Muscle of back (tissue), 13 donors: ENCODE measurements around the gene CCDC112. TPM values are rescaled to one million over a fixed set of nuclear protein-coding genes. Genes with fewer than 3 reads are reported as not detected.
"Not testable (repeated sequence)": the region's sequence is repeated elsewhere in the genome, so short reads cannot be mapped to it uniquely, and the experiment has no call there.

Experiments used
- DNase-seq, 3 donors: peaks; one replicate each; pipeline versions ENCODE4 v3.0.0 to v3.0.0-alpha.2; 2013
- long read RNA-seq, 9 donors: transcript quantifications; one replicate each; lab custom pipeline, GENCODE V29; 2026
- polyA plus RNA-seq, 10 donors: library from polyadenylated mRNA; unstranded; fragments of 120-200 nt; gene quantifications; one replicate each; pipeline ENCODE4 v1.2.1, GENCODE V29; 2013; ENCODE audit not compliant: insufficient read length in 10 of 10

Gene CCDC112, protein sequence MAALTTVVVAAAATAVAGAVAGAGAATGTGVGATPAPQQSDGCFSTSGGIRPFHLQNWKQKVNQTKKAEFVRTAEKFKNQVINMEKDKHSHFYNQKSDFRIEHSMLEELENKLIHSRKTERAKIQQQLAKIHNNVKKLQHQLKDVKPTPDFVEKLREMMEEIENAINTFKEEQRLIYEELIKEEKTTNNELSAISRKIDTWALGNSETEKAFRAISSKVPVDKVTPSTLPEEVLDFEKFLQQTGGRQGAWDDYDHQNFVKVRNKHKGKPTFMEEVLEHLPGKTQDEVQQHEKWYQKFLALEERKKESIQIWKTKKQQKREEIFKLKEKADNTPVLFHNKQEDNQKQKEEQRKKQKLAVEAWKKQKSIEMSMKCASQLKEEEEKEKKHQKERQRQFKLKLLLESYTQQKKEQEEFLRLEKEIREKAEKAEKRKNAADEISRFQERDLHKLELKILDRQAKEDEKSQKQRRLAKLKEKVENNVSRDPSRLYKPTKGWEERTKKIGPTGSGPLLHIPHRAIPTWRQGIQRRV
- polyA plus RNA-seq, result 10 to 100 TPM in 5 of 10 donors, 1 to 10 TPM in 5; 6.6 to 12.4 (median 9.7) TPM
- long read RNA-seq, donor 1, partial matches to known transcripts, result 0 of 3 reads
- long read RNA-seq, donor 1, other reads (novel, unspliced or antisense), result 0 of 3 reads
- long read RNA-seq, donor 2, partial matches to known transcripts, result 0 of 2 reads
- long read RNA-seq, donor 2, other reads (novel, unspliced or antisense), result 0 of 2 reads
- long read RNA-seq, donor 3, result 0 reads
- long read RNA-seq, donor 4, partial matches to known transcripts, result 0 of 1 reads
- long read RNA-seq, donor 4, other reads (novel, unspliced or antisense), result 0 of 1 reads
- long read RNA-seq, donor 5, partial matches to known transcripts, result 0 of 1 reads
- long read RNA-seq, donor 5, other reads (novel, unspliced or antisense), result 0 of 1 reads
- long read RNA-seq, donor 6, partial matches to known transcripts, result 0 of 2 reads
- long read RNA-seq, donor 6, other reads (novel, unspliced or antisense), result 0 of 2 reads
- long read RNA-seq, donor 7, result 0 reads
- long read RNA-seq, donor 8, result 0 reads
- long read RNA-seq, donor 9, partial matches to known transcripts, result 0 of 1 reads
- long read RNA-seq, donor 9, other reads (novel, unspliced or antisense), result 0 of 1 reads

- DNase-seq, result peak; percentile 44 to 80 (median 49)
Observed at GRCh38 chr5:115296124-115297022, at the start of gene CCDC112. Gene CCDC112, minus strand, starts transcription at chr5:115296654. Its CDS starts 111 bp downstream, at chr5:115296543.

- no peak for DNase-seq
Observed at GRCh38 chr5:115345344-115345743, 48.9 kb upstream of the CCDC112 start.

GRCh38 chr5:115343855-115344254, 47.4 kb upstream of the CCDC112 start:
- no peak for DNase-seq

DNA sequence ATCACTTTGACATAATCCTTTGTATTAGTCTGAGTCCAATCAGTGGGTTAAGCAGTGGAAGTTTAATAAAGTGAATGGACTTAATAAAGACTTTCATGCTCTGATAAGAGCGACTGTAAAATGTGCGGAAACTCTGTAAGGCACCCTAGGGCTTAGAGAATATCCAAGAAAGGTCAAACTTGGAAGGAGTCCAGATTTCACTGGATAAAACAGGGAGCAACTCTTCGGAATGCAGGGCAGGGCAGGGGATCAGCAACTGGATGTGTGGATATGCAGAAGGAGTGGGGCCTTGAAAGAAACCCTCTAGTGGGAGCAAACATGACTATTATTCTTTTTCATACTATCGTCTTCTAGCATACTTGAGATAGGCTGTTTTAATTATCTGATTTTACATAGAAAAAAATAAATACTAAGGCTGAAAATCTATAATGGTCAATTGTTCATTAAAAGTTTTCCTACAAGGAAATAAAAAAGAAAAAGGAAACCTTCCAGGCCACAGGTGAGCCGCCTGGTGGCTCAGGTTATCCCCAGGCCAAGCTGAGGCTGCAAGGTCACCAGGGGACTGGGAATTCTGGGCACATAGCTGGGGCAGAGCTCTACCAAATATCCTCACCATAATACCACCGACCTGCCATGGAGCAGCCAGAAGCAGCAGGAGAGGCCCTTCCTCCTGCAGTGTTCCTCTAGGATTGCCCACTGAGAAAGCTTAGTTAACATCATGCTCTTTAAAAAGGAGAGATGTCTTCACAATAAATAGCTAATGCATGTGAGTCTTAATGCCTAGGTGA, 46.3 kb upstream of the CCDC112 start:
- no peak for DNase-seq

GRCh38 chr5:115341745-115342144, 45.3 kb upstream of the CCDC112 start:
- DNase-seq, result no peak

DNA sequence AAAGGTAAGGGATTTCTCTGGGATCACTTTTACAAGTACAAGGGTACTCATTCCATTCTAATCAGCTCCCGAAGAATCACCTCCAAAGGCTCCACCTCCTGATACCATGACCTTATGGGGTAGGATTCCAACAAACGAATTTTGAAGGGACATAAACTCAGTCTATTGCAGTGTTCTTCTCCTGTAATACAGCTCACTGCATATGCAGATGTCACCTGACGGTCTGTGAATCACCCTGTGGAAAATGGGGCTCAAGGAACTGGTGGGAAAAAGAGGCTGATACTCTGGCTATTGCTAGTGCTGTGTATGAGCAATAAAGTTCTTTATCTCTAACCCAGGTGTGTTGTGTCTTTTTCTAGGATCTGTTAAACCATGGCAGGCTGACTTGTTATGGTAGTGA, 42.4 kb upstream of the CCDC112 start:
- DNase-seq, result no peak

- DNase-seq, result no peak
Observed at GRCh38 chr5:115337882-115338281, 41.4 kb upstream of the CCDC112 start.

GRCh38 chr5:115336964-115337363, 40.5 kb upstream of the CCDC112 start:
- DNase-seq, result no peak

- DNase-seq, result no peak
Observed at GRCh38 chr5:115336201-115336720, 39.8 kb upstream of the CCDC112 start.

GRCh38 chr5:115335301-115335700, 38.8 kb upstream of the CCDC112 start:
- DNase-seq, result no peak

DNA sequence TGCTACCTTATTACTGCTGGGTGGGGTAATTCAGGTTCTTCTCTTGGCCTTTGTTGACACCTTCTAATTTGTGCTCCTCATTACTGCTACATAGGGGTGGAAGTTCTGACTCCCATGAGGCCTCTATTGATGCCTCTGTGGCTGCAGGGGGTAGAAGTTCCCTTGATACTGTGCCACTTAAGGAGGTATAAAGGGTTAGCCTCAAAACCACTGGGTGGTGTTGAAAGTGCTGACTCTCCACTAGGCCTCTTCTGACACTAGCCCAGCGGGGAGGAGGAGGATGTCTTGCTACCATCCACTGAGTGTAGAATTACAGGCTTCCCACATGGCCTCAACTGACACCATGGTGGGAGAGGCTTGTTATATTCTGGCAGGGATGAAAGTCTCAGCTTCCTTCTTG, 36.7 kb upstream of the CCDC112 start:
- no peak for DNase-seq

- DNase-seq, result no peak
Observed at GRCh38 chr5:115330830-115331229, 34.4 kb upstream of the CCDC112 start.

DNA sequence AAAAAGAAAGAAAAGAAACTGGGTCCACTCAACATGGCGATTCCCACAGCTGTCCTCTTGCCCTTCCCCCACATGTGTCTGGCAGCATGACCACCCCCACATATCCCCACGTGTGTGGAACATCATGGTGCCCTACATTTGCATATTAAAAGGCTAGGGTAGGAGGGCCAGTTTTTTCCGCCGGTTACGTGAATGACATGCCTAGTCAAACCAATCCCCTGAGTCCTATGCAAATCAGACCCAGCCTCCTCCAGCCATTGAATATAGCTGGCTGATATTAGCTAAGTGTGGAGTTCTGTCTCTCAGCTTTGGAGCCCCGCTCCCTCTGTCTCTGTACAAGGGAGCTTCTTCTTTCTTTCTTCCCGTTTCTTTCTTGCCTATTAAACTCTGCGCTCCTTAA, 33.0 kb upstream of the CCDC112 start:
- no peak for DNase-seq

GRCh38 chr5:115328617-115329274, 32.3 kb upstream of the CCDC112 start:
- DNase-seq, result not testable (repeated sequence)

GRCh38 chr5:115325296-115325959, 29.0 kb upstream of the CCDC112 start:
- peak; percentile 24 to 68 (median 44) for DNase-seq

DNA sequence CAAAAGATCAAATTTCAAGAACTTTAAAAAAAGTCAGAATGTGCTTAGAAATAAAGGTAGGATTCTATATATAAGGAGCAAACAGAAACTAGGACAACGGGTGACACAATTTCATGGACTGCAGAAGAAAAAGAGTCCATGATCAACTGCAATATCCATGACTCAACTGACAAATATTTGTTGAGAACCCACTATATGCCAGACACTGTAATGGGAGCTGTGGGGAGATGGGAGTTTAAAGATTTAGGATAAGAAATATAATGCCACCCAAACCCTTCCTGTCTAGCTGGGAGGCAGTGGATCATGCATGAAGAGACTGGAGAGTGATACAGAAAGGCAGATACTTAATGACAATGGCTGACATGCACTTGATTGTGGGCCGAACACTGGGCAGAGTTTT, 27.6 kb upstream of the CCDC112 start:
- DNase-seq, result no peak

DNA sequence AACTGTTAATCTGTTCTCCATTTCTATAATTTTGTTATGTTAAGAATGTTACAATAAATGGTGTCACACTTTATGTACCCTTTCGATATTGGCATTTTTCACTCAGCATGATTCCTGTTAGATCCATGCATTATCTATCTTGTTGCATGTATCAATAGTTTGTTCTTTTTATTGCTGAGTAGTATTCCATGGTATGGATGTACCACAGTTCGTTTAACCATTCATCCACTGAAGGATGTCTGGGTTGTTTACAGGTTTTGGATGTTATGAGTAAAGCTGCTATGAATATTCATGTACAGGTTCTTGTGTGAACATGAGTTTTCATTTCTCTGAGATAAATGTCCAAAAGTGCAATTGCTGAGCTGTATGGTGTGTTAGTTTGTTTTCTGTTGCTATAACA, 26.3 kb upstream of the CCDC112 start:
- DNase-seq, result no peak

GRCh38 chr5:115321309-115321708, 24.9 kb upstream of the CCDC112 start:
- no peak for DNase-seq

GRCh38 chr5:115320515-115320914, 24.1 kb upstream of the CCDC112 start:
- DNase-seq, result no peak
